Measurements from ENCODE around the gene LIN37.

LIN37 gene

GRCh38 chr19:35714601-35715354, 33.6 kb upstream of the LIN37 start:
- Histone ChIP-seq H3K4me3 (ENCODE audit: low read length) (no peak overlapping the region), H3K4me1 (ENCODE audit: control insufficient read depth, low read depth, low read length) (peaks cover 16% of the 10 kb centered on the region), H3K9me3 (ENCODE audit: control insufficient read depth, low read depth, low read length) (no peaks in the 10 kb centered on the region), H3K36me3 (ENCODE audit: control insufficient read depth, low read depth, low read length) (no peaks in the 10 kb centered on the region), H3K9ac (ENCODE audit: low read length) (no peak overlapping the region), H3K27ac (ENCODE audit: low read length) (no peak overlapping the region), H3K27me3 (ENCODE audit: control insufficient read depth, insufficient read depth, low read length) (peaks cover 4% of the 10 kb centered on the region)

GRCh38 chr19:35715355-35715809, 33.0 kb upstream of the LIN37 start:
- Histone ChIP-seq H3K9me3 (ENCODE audit: control insufficient read depth, low read depth, low read length) (no peaks in the 10 kb centered on the region), H3K27me3 (ENCODE audit: control insufficient read depth, insufficient read depth, low read length) (peaks cover 4% of the 10 kb centered on the region), H3K4me1 (ENCODE audit: control insufficient read depth, low read depth, low read length) (peaks cover 16% of the 10 kb centered on the region), H3K4me3 (ENCODE audit: low read length) (peak overlapping the region; percentile 66), H3K27ac (ENCODE audit: low read length) (no peak overlapping the region), H3K36me3 (ENCODE audit: control insufficient read depth, low read depth, low read length) (no peaks in the 10 kb centered on the region), H3K9ac (ENCODE audit: low read length) (peak overlapping the region; percentile 88)

- Histone ChIP-seq H3K9me3 (ENCODE audit: control insufficient read depth, low read depth, low read length) (no peaks in the 10 kb centered on the region), H3K9ac (ENCODE audit: low read length) (peak overlapping the region; percentile 88), H3K4me3 (ENCODE audit: low read length) (peak overlapping the region; percentile 66), H3K36me3 (ENCODE audit: control insufficient read depth, low read depth, low read length) (peaks cover under 1% of the 10 kb centered on the region), H3K4me1 (ENCODE audit: control insufficient read depth, low read depth, low read length) (peaks cover 16% of the 10 kb centered on the region), H3K27ac (ENCODE audit: low read length) (peak overlapping the region; percentile 70), H3K27me3 (ENCODE audit: control insufficient read depth, insufficient read depth, low read length) (peaks cover 4% of the 10 kb centered on the region)
Observed at GRCh38 chr19:35715981-35716800, 32.2 kb upstream of the LIN37 start.

GRCh38 chr19:35716801-35717664, 31.3 kb upstream of the LIN37 start:
- Histone ChIP-seq H3K36me3 (ENCODE audit: control insufficient read depth, low read depth, low read length) (peaks cover 6% of the 10 kb centered on the region), H3K4me3 (ENCODE audit: low read length) (peak overlapping the region; percentile 66), H3K9ac (ENCODE audit: low read length) (peak overlapping the region; percentile 88), H3K4me1 (ENCODE audit: control insufficient read depth, low read depth, low read length) (peaks cover 16% of the 10 kb centered on the region), H3K9me3 (ENCODE audit: control insufficient read depth, low read depth, low read length) (no peaks in the 10 kb centered on the region), H3K27ac (ENCODE audit: low read length) (peak overlapping the region; percentile 72), H3K27me3 (ENCODE audit: control insufficient read depth, insufficient read depth, low read length) (peaks cover 4% of the 10 kb centered on the region)

- Histone ChIP-seq H3K9me3 (ENCODE audit: control insufficient read depth, low read depth, low read length) (no peaks in the 10 kb centered on the region), H3K27me3 (ENCODE audit: control insufficient read depth, insufficient read depth, low read length) (peaks cover 4% of the 10 kb centered on the region), H3K9ac (ENCODE audit: low read length) (peak within 1 kb of the TSS; percentile 88), H3K36me3 (ENCODE audit: control insufficient read depth, low read depth, low read length) (peaks cover 12% of the 10 kb centered on the region), H3K4me1 (ENCODE audit: control insufficient read depth, low read depth, low read length) (peaks cover 16% of the 10 kb centered on the region), H3K27ac (ENCODE audit: low read length) (peak within 1 kb of the TSS; percentile 72), H3K4me3 (ENCODE audit: low read length) (peak within 1 kb of the TSS; percentile 84)
Observed at GRCh38 chr19:35717665-35718344, 30.6 kb upstream of the LIN37 start, which contains the start of gene KMT2B. TSS of gene KMT2B (plus strand) at chr19:35718003. CDS start at chr19:35718019, 16 bp downstream.

GRCh38 chr19:35718345-35719041, 29.9 kb upstream of the LIN37 start:
- Histone ChIP-seq H3K27me3 (ENCODE audit: control insufficient read depth, insufficient read depth, low read length) (peaks cover 4% of the 10 kb centered on the region), H3K27ac (ENCODE audit: low read length) (no peak overlapping the region)

GRCh38 chr19:35719402-35720162, 28.8 kb upstream of the LIN37 start:
- Histone ChIP-seq H3K4me3 (ENCODE audit: low read length) (no peak overlapping the region), H3K9ac (ENCODE audit: low read length) (peak overlapping the region; percentile 65), H3K27ac (ENCODE audit: low read length) (no peak overlapping the region), H3K9me3 (ENCODE audit: control insufficient read depth, low read depth, low read length) (no peaks in the 10 kb centered on the region), H3K27me3 (ENCODE audit: control insufficient read depth, insufficient read depth, low read length) (peaks cover 4% of the 10 kb centered on the region), H3K4me1 (ENCODE audit: control insufficient read depth, low read depth, low read length) (peaks cover 11% of the 10 kb centered on the region), H3K36me3 (ENCODE audit: control insufficient read depth, low read depth, low read length) (peaks cover 30% of the 10 kb centered on the region)

More at GRCh38 chr19:35718345-35719041, 29.9 kb upstream of the LIN37 start:
- Histone ChIP-seq H3K36me3 (ENCODE audit: control insufficient read depth, low read depth, low read length) (peaks cover 19% of the 10 kb centered on the region), H3K4me3 (ENCODE audit: low read length) (peak overlapping the region; percentile 84), H3K9me3 (ENCODE audit: control insufficient read depth, low read depth, low read length) (no peaks in the 10 kb centered on the region), H3K4me1 (ENCODE audit: control insufficient read depth, low read depth, low read length) (peaks cover 16% of the 10 kb centered on the region), H3K9ac (ENCODE audit: low read length) (peak overlapping the region; percentile 65)

GRCh38 chr19:35720163-35720524, 28.2 kb upstream of the LIN37 start:
- Histone ChIP-seq H3K36me3 (ENCODE audit: control insufficient read depth, low read depth, low read length) (peaks cover 35% of the 10 kb centered on the region), H3K4me3 (ENCODE audit: low read length) (no peak overlapping the region), H3K27ac (ENCODE audit: low read length) (no peak overlapping the region), H3K4me1 (ENCODE audit: control insufficient read depth, low read depth, low read length) (peaks cover 7% of the 10 kb centered on the region), H3K9ac (ENCODE audit: low read length) (no peak overlapping the region), H3K27me3 (ENCODE audit: control insufficient read depth, insufficient read depth, low read length) (peaks cover 4% of the 10 kb centered on the region), H3K9me3 (ENCODE audit: control insufficient read depth, low read depth, low read length) (no peaks in the 10 kb centered on the region)

GRCh38 chr19:35720648-35721047, 27.7 kb upstream of the LIN37 start:
- peaks cover 40% of the 10 kb centered on the region for H3K36me3 ChIP-seq (ENCODE audit: control insufficient read depth, low read depth, low read length)
- no peaks in the 10 kb centered on the region for H3K9me3 ChIP-seq (ENCODE audit: control insufficient read depth, low read depth, low read length)
- H3K9ac ChIP-seq (ENCODE audit: low read length) = no peak overlapping the region
- no peak overlapping the region for H3K27ac ChIP-seq (ENCODE audit: low read length)
- peaks cover 2% of the 10 kb centered on the region for H3K4me1 ChIP-seq (ENCODE audit: control insufficient read depth, low read depth, low read length)
- H3K27me3 ChIP-seq (ENCODE audit: control insufficient read depth, insufficient read depth, low read length) = peaks cover 2% of the 10 kb centered on the region
- H3K4me3 ChIP-seq (ENCODE audit: low read length) = no peak overlapping the region

GRCh38 chr19:35721374-35721773, 27.0 kb upstream of the LIN37 start:
- Histone ChIP-seq H3K4me1 (ENCODE audit: control insufficient read depth, low read depth, low read length) (no peaks in the 10 kb centered on the region), H3K9ac (ENCODE audit: low read length) (no peak overlapping the region), H3K27ac (ENCODE audit: low read length) (no peak overlapping the region), H3K9me3 (ENCODE audit: control insufficient read depth, low read depth, low read length) (no peaks in the 10 kb centered on the region), H3K36me3 (ENCODE audit: control insufficient read depth, low read depth, low read length) (peaks cover 48% of the 10 kb centered on the region), H3K27me3 (ENCODE audit: control insufficient read depth, insufficient read depth, low read length) (no peaks in the 10 kb centered on the region), H3K4me3 (ENCODE audit: low read length) (no peak overlapping the region)
